HepG2 (cell line): Measurements from ENCODE around the gene KCND1. TPM values are rescaled to one million over a fixed set of nuclear protein-coding genes. Genes with fewer than 3 reads are reported as not detected.

Experiments used
- CREB1 ChIP-seq, 2 experiments: fragments of 450-650 bp in 1 of 2; IDR thresholded peaks; 2 replicates each; pipeline ENCODE4 v1.6.1; 2016 to 2017; ENCODE audit warnings: control low read depth in 1 of 2, mild to moderate bottlenecking in 1 of 2, missing compliant biosample characterization in 1 of 2, missing genetic modification characterization in 1 of 2
- CREBL2 ChIP-seq: sonication (generic); formaldehyde crosslinking; IDR thresholded peaks from 2 replicates; pipeline ENCODE4 v1.8.1; 2023; ENCODE audit warnings: missing genetic modification reagents, mild to moderate bottlenecking, borderline replicate concordance
- GATAD1 ChIP-seq: IDR thresholded peaks from 2 replicates; pipeline ENCODE4 v1.6.1; 2016; ENCODE audit warnings: missing genetic modification reagents, missing compliant biosample characterization
- HOXA3 ChIP-seq: sonication (generic); formaldehyde crosslinking; IDR thresholded peaks from 2 replicates; pipeline ENCODE4 v1.5.0; 2020; ENCODE audit warnings: missing genetic modification reagents
- MXI1 ChIP-seq: IDR thresholded peaks from 3 replicates; pipeline ENCODE4 v1.6.1; 2012; ENCODE audit warnings: low read depth, low read length, inconsistent platforms, borderline replicate concordance
- REST ChIP-seq, 2 experiments: IDR thresholded peaks; 2 replicates each; pipeline ENCODE4 v1.6.1; 2011 to 2012; ENCODE audit warnings: low read length in 2 of 2, borderline replicate concordance in 1 of 2, low read depth in 1 of 2, mild to moderate bottlenecking in 1 of 2, moderate library complexity in 1 of 2
- RFX3 ChIP-seq: IDR thresholded peaks from 2 replicates; pipeline ENCODE4 v1.6.1; 2016; ENCODE audit warnings: missing biosample characterization, missing genetic modification reagents
- SMAD1 ChIP-seq: sonication (generic); formaldehyde crosslinking; IDR thresholded peaks from 2 replicates; pipeline ENCODE4 v1.4.0; 2020; ENCODE audit warnings: missing genetic modification reagents, low read depth, mild to moderate bottlenecking, borderline replicate concordance
- SSRP1 ChIP-seq: IDR thresholded peaks from 2 replicates; pipeline ENCODE4 v1.6.1; 2016; ENCODE audit warnings: control low read depth
- TAF1 ChIP-seq: sonication (generic); formaldehyde crosslinking; IDR thresholded peaks from 2 replicates; pipeline ENCODE4 v1.4.0; 2020; ENCODE audit warnings: missing genetic modification reagents
- ZFAT ChIP-seq: sonication (generic); formaldehyde crosslinking; conservative IDR thresholded peaks from 2 replicates; pipeline ENCODE4 v1.8.1; 2023; ENCODE audit warnings: missing genetic modification reagents, inconsistent platforms
- ZFP1 ChIP-seq: IDR thresholded peaks from 2 replicates; pipeline ENCODE4 v1.6.1; 2016
- ZFP36 ChIP-seq: fragments of 150-350 bp; IDR thresholded peaks from 2 replicates; pipeline ENCODE4 v1.6.1; 2018; ENCODE audit warnings: borderline replicate concordance, low read length, low read depth; ENCODE audit not compliant: partially characterized antibody
- ZNF180 ChIP-seq: sonication (generic); formaldehyde crosslinking; IDR thresholded peaks from 2 replicates; pipeline ENCODE4 v1.4.0; 2020; ENCODE audit warnings: low read depth, missing genetic modification reagents, borderline replicate concordance
- ZNF30 ChIP-seq: sonication (generic); formaldehyde crosslinking; IDR thresholded peaks from 2 replicates; pipeline ENCODE4 v1.5.0; 2020; ENCODE audit warnings: mild to moderate bottlenecking, missing genetic modification reagents
- ZNF550 ChIP-seq: sonication (generic); formaldehyde crosslinking; IDR thresholded peaks from 2 replicates; pipeline ENCODE4 v1.4.0; 2020; ENCODE audit warnings: mild to moderate bottlenecking, missing genetic modification reagents, borderline replicate concordance
- ZNF567 ChIP-seq: sonication (generic); formaldehyde crosslinking; IDR thresholded peaks from 2 replicates; pipeline ENCODE4 v1.8.1; 2023; ENCODE audit warnings: mild to moderate bottlenecking, missing genetic modification reagents, borderline replicate concordance
- ZNF709 ChIP-seq: sonication (generic); formaldehyde crosslinking; IDR thresholded peaks from 2 replicates; pipeline ENCODE4 v1.5.0; 2020; ENCODE audit warnings: mild to moderate bottlenecking, missing genetic modification reagents
- ZNF761 ChIP-seq: sonication (generic); formaldehyde crosslinking; conservative IDR thresholded peaks from 2 replicates; pipeline ENCODE4 v1.4.0; 2020; ENCODE audit warnings: mild to moderate bottlenecking, missing genetic modification reagents
- ZNF788 ChIP-seq: sonication (generic); formaldehyde crosslinking; IDR thresholded peaks from 2 replicates; pipeline ENCODE4 v1.5.0; 2020; ENCODE audit warnings: mild to moderate bottlenecking, missing genetic modification reagents, borderline replicate concordance
- polyA plus RNA-seq, 8 experiments: library from polyadenylated mRNA; depleted of rRNA in 3 of 8; stranded (reverse) in 7 of 8; unstranded in 1 of 8; fragments of >200 nt; fragmentation: Illumina TruSeq in 4 of 8; extraction: Trizol in 4 of 8; gene quantifications; 2 replicates each; pipeline versions ENCODE4 v1.2.1 to v1.2.3, GENCODE V29; 2011 to 2016; ENCODE audit warnings: low read depth in 4 of 8, missing spikeins in 1 of 8, mixed read lengths in 1 of 8; ENCODE audit not compliant: insufficient read depth in 1 of 8
- total RNA-seq, 5 experiments: library from RNA; depleted of rRNA; stranded (reverse); fragments of >200 nt; fragmentation: Illumina TruSeq; extraction: Trizol; gene quantifications; 2 replicates each; pipeline ENCODE4 v1.2.3, GENCODE V29; 2016; ENCODE audit warnings: low read depth in 1 of 5
- TF ChIP-seq, protein P1 (sequence below): sonication (generic); formaldehyde crosslinking; conservative IDR thresholded peaks from 2 replicates; pipeline ENCODE4 v1.8.1; 2023; ENCODE audit warnings: missing genetic modification reagents
- TF ChIP-seq, protein P2 (sequence below): conservative IDR thresholded peaks from 2 replicates; pipeline ENCODE4 v1.6.1; 2018; ENCODE audit warnings: missing genetic modification reagents
- TF ChIP-seq, protein P3 (sequence below): sonication (generic); formaldehyde crosslinking; IDR thresholded peaks from 2 replicates; pipeline ENCODE4 v1.9.0; 2021; ENCODE audit warnings: missing genetic modification reagents, borderline replicate concordance

The KCND1 gene
- total and polyA plus RNA-seq, 2 of the 13 experiments (the other 11 are each of a cell fraction or from before 2014, with no cell fraction given), result 0.07 to 0.30 TPM

DNA sequence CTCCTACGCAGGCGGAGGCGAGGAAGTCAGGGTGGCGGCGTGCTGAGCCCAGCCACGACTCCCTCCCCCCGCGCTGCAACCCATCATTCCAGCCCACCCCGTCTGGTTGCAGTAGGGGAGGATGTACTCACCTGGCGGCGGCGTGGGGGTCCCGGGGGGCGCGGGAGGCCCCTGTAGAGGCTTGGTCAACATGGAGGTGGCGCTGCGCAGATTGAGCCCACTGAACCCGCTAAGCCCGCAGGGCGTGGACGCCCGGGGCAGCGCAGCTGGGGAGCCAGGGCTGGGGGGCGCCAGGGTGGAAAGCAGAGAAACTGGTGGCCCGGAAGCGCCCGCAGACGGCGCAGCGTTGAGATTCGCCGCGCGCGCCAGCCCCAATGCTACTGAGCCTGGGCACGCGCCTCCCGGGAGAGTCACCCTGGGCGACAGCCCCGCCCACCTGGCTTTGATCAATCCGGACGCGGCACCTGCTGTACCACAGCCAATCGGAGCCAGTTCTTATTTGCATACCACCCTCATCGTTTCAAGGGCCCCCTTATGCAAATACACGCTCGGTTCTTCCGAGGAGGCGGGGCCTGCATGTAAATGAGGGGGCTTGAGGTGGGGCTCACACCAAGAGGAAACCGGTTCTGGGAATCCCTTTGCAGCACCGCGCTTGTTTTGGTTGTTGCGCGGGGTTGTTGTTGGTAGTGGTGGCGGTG lies 52.9 kb downstream of the KCND1 start, which contains the start of gene PIM2 (continued):
- no peak; the same call in 1 of the 2 replicates for TF ChIP-seq ZNF788 (CRISPR knock-in tag)
- no peak for TF ChIP-seq ZNF709 (CRISPR knock-in tag)
- TF ChIP-seq SSRP1 (CRISPR knock-in tag), result no peak
- no peak for TF ChIP-seq SMAD1 (CRISPR knock-in tag)
- TF ChIP-seq, protein P1, sequence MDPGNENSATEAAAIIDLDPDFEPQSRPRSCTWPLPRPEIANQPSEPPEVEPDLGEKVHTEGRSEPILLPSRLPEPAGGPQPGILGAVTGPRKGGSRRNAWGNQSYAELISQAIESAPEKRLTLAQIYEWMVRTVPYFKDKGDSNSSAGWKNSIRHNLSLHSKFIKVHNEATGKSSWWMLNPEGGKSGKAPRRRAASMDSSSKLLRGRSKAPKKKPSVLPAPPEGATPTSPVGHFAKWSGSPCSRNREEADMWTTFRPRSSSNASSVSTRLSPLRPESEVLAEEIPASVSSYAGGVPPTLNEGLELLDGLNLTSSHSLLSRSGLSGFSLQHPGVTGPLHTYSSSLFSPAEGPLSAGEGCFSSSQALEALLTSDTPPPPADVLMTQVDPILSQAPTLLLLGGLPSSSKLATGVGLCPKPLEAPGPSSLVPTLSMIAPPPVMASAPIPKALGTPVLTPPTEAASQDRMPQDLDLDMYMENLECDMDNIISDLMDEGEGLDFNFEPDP, result no peak
- TF ChIP-seq ZNF567 (CRISPR knock-in tag), result no peak
- no peak for TF ChIP-seq HOXA3 (CRISPR knock-in tag)
- no peak for TF ChIP-seq ZNF30 (CRISPR knock-in tag)
- TF ChIP-seq ZNF180 (CRISPR knock-in tag), result no peak
- TF ChIP-seq ZNF761, result no peak
- peak in 1 of 2 experiments; percentile 42; a peak in 1 of 4 replicates for TF ChIP-seq REST (IDR thresholded peaks at IDR 0.05; ENCODE audit: borderline replicate concordance in 1 of 2, low read depth in 1 of 2, low read length in 2 of 2)
- peak; percentile 12; the same call in 1 of the 2 replicates for TF ChIP-seq CREB1 (IDR thresholded peaks at IDR 0.05)
- no peak for TF ChIP-seq CREB1 (CRISPR knock-in tag; IDR thresholded peaks at IDR 0.05)
- TF ChIP-seq TAF1, result peak; percentile 89
- TF ChIP-seq, protein P2, sequence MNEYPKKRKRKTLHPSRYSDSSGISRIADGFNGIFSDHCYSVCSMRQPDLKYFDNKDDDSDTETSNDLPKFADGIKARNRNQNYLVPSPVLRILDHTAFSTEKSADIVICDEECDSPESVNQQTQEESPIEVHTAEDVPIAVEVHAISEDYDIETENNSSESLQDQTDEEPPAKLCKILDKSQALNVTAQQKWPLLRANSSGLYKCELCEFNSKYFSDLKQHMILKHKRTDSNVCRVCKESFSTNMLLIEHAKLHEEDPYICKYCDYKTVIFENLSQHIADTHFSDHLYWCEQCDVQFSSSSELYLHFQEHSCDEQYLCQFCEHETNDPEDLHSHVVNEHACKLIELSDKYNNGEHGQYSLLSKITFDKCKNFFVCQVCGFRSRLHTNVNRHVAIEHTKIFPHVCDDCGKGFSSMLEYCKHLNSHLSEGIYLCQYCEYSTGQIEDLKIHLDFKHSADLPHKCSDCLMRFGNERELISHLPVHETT (CRISPR knock-in tag), result no peak
- TF ChIP-seq CREBL2, result no peak
- no peak for TF ChIP-seq ZFP1
- no peak for TF ChIP-seq GATAD1 (CRISPR knock-in tag)
- TF ChIP-seq ZFAT (CRISPR knock-in tag), result no peak
- peak; percentile 85; the same call in 1 of the 3 replicates for TF ChIP-seq MXI1
- TF ChIP-seq ZNF550, result no peak
- no peak for TF ChIP-seq ZFP36
- TF ChIP-seq, protein P3, sequence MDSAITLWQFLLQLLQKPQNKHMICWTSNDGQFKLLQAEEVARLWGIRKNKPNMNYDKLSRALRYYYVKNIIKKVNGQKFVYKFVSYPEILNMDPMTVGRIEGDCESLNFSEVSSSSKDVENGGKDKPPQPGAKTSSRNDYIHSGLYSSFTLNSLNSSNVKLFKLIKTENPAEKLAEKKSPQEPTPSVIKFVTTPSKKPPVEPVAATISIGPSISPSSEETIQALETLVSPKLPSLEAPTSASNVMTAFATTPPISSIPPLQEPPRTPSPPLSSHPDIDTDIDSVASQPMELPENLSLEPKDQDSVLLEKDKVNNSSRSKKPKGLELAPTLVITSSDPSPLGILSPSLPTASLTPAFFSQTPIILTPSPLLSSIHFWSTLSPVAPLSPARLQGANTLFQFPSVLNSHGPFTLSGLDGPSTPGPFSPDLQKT, result no peak
- no peak for TF ChIP-seq RFX3 (CRISPR knock-in tag)
